GM23338 (cell line): ENCODE data around the gene TMEM201. TPM values are rescaled to one million over a fixed set of nuclear protein-coding genes. Genes with fewer than 3 reads are reported as not detected.
A peak's percentile ranks its signal among the peaks of the same experiment; 100 is the strongest.

Source experiments
- ATAC-seq: fragments of 200-7000 bp; cut with Tn5 transposase; 3 replicates; pipeline ENCODE4 v1.9.1; 2020
- DNase-seq: peaks from one replicate; pipeline ENCODE4 v3.0.0-alpha.2; 2015; ENCODE audit warnings: low spot score
- H2AFZ ChIP-seq: fragments of 200-600 bp; sonication (generic); 2 replicates; pipeline ENCODE4 v1.8.0; 2016; ENCODE audit warnings: antibody characterized with exemption, mild to moderate bottlenecking, moderate library complexity
- H3F3A ChIP-seq: fragments of 200-600 bp; sonication (generic); replicated peaks from 2 replicates; pipeline ENCODE4 v1.8.0; 2017; ENCODE audit warnings: antibody characterized with exemption, mixed run types, low read depth
- H3K27ac ChIP-seq: fragments of 200-600 bp; sonication (generic); 2 replicates; pipeline ENCODE4 v1.6.1; 2016; ENCODE audit warnings: low read depth
- H3K27me3 ChIP-seq: fragments of 200-600 bp; sonication (generic); 2 replicates; pipeline ENCODE4 v1.8.0; 2016; ENCODE audit warnings: mild to moderate bottlenecking, mixed run types, moderate library complexity; ENCODE audit not compliant: insufficient read depth
- H3K36me3 ChIP-seq: fragments of 200-600 bp; sonication (generic); 2 replicates; pipeline ENCODE4 v1.8.0; 2016; ENCODE audit warnings: mild to moderate bottlenecking; ENCODE audit not compliant: insufficient read depth
- H3K4me1 ChIP-seq: fragments of 200-600 bp; sonication (generic); 2 replicates; pipeline ENCODE4 v1.8.0; 2016; ENCODE audit warnings: mild to moderate bottlenecking, moderate library complexity; ENCODE audit not compliant: insufficient read depth
- H3K4me2 ChIP-seq: fragments of 200-600 bp; sonication (generic); 2 replicates; pipeline ENCODE4 v1.7.1; 2017; ENCODE audit warnings: mixed run types
- H3K4me3 ChIP-seq: fragments of 200-600 bp; sonication (generic); 2 replicates; pipeline ENCODE4 v1.6.1; 2016; ENCODE audit warnings: mixed run types
- H3K79me2 ChIP-seq: fragments of 200-600 bp; sonication (generic); replicated peaks from 2 replicates; pipeline ENCODE4 v1.8.0; 2017; ENCODE audit warnings: mild to moderate bottlenecking; ENCODE audit not compliant: insufficient read depth
- H3K9me2 ChIP-seq: fragments of 200-600 bp; sonication (generic); 2 replicates; pipeline ENCODE4 v1.8.0; 2017; ENCODE audit not compliant: insufficient read depth
- H4K20me1 ChIP-seq: fragments of 200-600 bp; sonication (generic); replicated peaks from 2 replicates; pipeline ENCODE4 v1.8.0; 2017; ENCODE audit warnings: mild to moderate bottlenecking; ENCODE audit not compliant: insufficient read depth
- H3K27ac Mint-ChIP-seq: 2 replicates; pipeline ENCODE4 v1.8.0; 2020; ENCODE audit warnings: inconsistent platforms, mild to moderate bottlenecking, moderate library complexity, mixed read lengths
- H3K27me3 Mint-ChIP-seq: 3 replicates; pipeline ENCODE4 v1.8.0; 2022; ENCODE audit warnings: low read depth, mild to moderate bottlenecking, moderate library complexity, mixed read lengths, inconsistent platforms; ENCODE audit not compliant: insufficient read depth, poor library complexity
- H3K36me3 Mint-ChIP-seq: 3 replicates; pipeline ENCODE4 v1.8.0; 2021; ENCODE audit warnings: low read depth, mild to moderate bottlenecking, inconsistent platforms, moderate library complexity, mixed read lengths
- H3K4me1 Mint-ChIP-seq: 3 replicates; pipeline ENCODE4 v1.8.0; 2020; ENCODE audit warnings: mild to moderate bottlenecking, inconsistent platforms, mixed read lengths
- H3K4me3 Mint-ChIP-seq: 3 replicates; pipeline ENCODE4 v1.8.0; 2021; ENCODE audit warnings: moderate library complexity, mild to moderate bottlenecking, inconsistent platforms, mixed read lengths
- H3K9me3 Mint-ChIP-seq: 3 replicates; pipeline ENCODE4 v1.8.0; 2020; ENCODE audit warnings: moderate library complexity, mild to moderate bottlenecking, inconsistent platforms, mixed read lengths
- CREB1 ChIP-seq: fragments of 250-450 bp; sonication (Bioruptor Pico); IDR thresholded peaks from 2 replicates; pipeline ENCODE4 v1.5.0; 2020; ENCODE audit warnings: low read depth, mild to moderate bottlenecking, moderate library complexity
- EZH2 ChIP-seq: fragments of 200-600 bp; sonication (generic); IDR thresholded peaks from one replicate; pipeline ENCODE4 v1.8.0; 2017; ENCODE audit warnings: antibody characterized with exemption, mild to moderate bottlenecking, low read depth; ENCODE audit not compliant: unreplicated experiment
- JUNB ChIP-seq: IDR thresholded peaks from one replicate; pipeline ENCODE4 v1.6.1; 2016; ENCODE audit warnings: antibody characterized with exemption; ENCODE audit not compliant: unreplicated experiment
- NANOG ChIP-seq: IDR thresholded peaks from 2 replicates; pipeline ENCODE4 v1.6.1; 2016; ENCODE audit warnings: antibody characterized with exemption, borderline replicate concordance
- POLR2AphosphoS5 ChIP-seq: IDR thresholded peaks from 2 replicates; pipeline ENCODE4 v1.6.1; 2016; ENCODE audit warnings: antibody characterized with exemption, low read depth
- STAT1 ChIP-seq: IDR thresholded peaks from one replicate; pipeline ENCODE4 v1.6.1; 2016; ENCODE audit warnings: antibody characterized with exemption; ENCODE audit not compliant: unreplicated experiment
- ZNF114 ChIP-seq: fragments of 250-450 bp; sonication (Bioruptor Pico); IDR thresholded peaks from 2 replicates; pipeline ENCODE4 v1.5.0; 2020; ENCODE audit warnings: mild to moderate bottlenecking, moderate library complexity
- polyA plus RNA-seq: library from polyadenylated mRNA; unstranded; fragments of >200 nt; fragmentation: Nextera tagmentation; extraction: Ambion mirVana; gene quantifications from 2 replicates; pipeline ENCODE4 v1.2.1, GENCODE V29; 2016
- total RNA-seq: library from RNA; depleted of rRNA; stranded (reverse); fragments of >200 nt; shearing (Covaris generic); gene quantifications from 2 replicates; pipeline ENCODE4 v1.2.3, GENCODE V29; 2014
- TF ChIP-seq, protein P1 (sequence below): IDR thresholded peaks from one replicate; pipeline ENCODE4 v1.6.1; 2018; ENCODE audit warnings: antibody characterized with exemption; ENCODE audit not compliant: unreplicated experiment
- TF ChIP-seq, protein P2 (sequence below): fragments of 250-450 bp; sonication (Bioruptor Pico); IDR thresholded peaks from 2 replicates; pipeline ENCODE4 v1.5.0; 2020; ENCODE audit warnings: mild to moderate bottlenecking, moderate library complexity
- TF ChIP-seq, protein P3 (sequence below), 2 experiments: fragments of 200-600 bp in 1 of 2; sonication (generic) in 1 of 2; conservative IDR thresholded peaks; 2 replicates each; pipeline versions ENCODE4 v1.5.1 to v1.6.1; 2016 to 2017; ENCODE audit warnings: antibody characterized with exemption in 2 of 2, low read depth in 2 of 2, mild to moderate bottlenecking in 2 of 2, moderate library complexity in 1 of 2
- TF ChIP-seq, protein P4 (sequence below): IDR thresholded peaks from 2 replicates; pipeline ENCODE4 v1.6.1; 2016; ENCODE audit warnings: antibody characterized with exemption

The TMEM201 gene
- total and polyA plus RNA-seq, 2 experiments from 2014 or later, result 11.6 to 27.2 TPM

DNA sequence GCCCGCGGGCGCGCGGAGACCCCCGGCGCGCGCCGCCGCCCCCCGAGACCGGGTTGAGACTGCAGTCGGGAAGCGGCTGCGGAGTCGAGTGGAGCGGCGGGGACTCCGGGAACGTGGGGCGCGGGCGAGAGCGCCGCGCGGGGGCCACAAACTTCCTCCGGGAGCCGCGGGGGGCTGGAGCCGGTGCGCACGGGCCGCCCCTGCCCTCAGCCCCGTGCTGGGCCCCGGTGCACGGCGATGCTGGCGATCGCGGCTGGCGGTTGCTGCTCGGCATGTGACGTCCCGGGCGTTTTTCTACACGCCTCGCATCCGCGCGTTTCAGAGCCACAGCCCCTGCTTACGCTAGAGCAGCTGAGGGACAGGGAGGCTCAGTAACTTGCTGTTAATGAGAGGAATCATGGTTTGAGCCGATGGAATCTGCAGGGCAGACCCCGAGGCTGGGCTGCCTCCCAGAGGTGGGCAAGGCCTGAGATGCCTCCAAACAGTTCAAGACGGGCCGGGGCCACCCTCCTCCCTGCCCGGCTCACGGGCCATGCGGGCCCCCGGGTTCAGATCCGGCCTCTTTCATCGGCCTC, 520 bp downstream of the TMEM201 start:
- DNase-seq (no peak), ATAC-seq (peak; percentile 6)
- Histone ChIP-seq H3K79me2 (peaks cover 51% of the 10 kb centered on the region), H3K4me2 (peak overlapping the region; percentile 98), H3F3A (0 out of 2 replicates have a peak, but pooled peaks cover 2% of the 10 kb centered on the region), H3K4me1 (peaks cover 34% of the 10 kb centered on the region; the same call in 1 of the 2 replicates), H3K4me3 (peak overlapping the region; percentile 83), H2AFZ (0 out of 2 replicates have a peak overlapping the region, but pooled peaks have one; percentile 76), H4K20me1 (peaks cover 25% of the 10 kb centered on the region), H3K9me2 (no peaks in the 10 kb centered on the region), H3K36me3 (no peaks in the 10 kb centered on the region), H3K27ac (no peak overlapping the region), H3K27me3 (no peaks in the 10 kb centered on the region)
- no peak for TF ChIP-seq JUNB
- no peak for TF ChIP-seq EZH2
- TF ChIP-seq, protein P1, sequence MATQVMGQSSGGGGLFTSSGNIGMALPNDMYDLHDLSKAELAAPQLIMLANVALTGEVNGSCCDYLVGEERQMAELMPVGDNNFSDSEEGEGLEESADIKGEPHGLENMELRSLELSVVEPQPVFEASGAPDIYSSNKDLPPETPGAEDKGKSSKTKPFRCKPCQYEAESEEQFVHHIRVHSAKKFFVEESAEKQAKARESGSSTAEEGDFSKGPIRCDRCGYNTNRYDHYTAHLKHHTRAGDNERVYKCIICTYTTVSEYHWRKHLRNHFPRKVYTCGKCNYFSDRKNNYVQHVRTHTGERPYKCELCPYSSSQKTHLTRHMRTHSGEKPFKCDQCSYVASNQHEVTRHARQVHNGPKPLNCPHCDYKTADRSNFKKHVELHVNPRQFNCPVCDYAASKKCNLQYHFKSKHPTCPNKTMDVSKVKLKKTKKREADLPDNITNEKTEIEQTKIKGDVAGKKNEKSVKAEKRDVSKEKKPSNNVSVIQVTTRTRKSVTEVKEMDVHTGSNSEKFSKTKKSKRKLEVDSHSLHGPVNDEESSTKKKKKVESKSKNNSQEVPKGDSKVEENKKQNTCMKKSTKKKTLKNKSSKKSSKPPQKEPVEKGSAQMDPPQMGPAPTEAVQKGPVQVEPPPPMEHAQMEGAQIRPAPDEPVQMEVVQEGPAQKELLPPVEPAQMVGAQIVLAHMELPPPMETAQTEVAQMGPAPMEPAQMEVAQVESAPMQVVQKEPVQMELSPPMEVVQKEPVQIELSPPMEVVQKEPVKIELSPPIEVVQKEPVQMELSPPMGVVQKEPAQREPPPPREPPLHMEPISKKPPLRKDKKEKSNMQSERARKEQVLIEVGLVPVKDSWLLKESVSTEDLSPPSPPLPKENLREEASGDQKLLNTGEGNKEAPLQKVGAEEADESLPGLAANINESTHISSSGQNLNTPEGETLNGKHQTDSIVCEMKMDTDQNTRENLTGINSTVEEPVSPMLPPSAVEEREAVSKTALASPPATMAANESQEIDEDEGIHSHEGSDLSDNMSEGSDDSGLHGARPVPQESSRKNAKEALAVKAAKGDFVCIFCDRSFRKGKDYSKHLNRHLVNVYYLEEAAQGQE, result no peak
- TF ChIP-seq, protein P2, sequence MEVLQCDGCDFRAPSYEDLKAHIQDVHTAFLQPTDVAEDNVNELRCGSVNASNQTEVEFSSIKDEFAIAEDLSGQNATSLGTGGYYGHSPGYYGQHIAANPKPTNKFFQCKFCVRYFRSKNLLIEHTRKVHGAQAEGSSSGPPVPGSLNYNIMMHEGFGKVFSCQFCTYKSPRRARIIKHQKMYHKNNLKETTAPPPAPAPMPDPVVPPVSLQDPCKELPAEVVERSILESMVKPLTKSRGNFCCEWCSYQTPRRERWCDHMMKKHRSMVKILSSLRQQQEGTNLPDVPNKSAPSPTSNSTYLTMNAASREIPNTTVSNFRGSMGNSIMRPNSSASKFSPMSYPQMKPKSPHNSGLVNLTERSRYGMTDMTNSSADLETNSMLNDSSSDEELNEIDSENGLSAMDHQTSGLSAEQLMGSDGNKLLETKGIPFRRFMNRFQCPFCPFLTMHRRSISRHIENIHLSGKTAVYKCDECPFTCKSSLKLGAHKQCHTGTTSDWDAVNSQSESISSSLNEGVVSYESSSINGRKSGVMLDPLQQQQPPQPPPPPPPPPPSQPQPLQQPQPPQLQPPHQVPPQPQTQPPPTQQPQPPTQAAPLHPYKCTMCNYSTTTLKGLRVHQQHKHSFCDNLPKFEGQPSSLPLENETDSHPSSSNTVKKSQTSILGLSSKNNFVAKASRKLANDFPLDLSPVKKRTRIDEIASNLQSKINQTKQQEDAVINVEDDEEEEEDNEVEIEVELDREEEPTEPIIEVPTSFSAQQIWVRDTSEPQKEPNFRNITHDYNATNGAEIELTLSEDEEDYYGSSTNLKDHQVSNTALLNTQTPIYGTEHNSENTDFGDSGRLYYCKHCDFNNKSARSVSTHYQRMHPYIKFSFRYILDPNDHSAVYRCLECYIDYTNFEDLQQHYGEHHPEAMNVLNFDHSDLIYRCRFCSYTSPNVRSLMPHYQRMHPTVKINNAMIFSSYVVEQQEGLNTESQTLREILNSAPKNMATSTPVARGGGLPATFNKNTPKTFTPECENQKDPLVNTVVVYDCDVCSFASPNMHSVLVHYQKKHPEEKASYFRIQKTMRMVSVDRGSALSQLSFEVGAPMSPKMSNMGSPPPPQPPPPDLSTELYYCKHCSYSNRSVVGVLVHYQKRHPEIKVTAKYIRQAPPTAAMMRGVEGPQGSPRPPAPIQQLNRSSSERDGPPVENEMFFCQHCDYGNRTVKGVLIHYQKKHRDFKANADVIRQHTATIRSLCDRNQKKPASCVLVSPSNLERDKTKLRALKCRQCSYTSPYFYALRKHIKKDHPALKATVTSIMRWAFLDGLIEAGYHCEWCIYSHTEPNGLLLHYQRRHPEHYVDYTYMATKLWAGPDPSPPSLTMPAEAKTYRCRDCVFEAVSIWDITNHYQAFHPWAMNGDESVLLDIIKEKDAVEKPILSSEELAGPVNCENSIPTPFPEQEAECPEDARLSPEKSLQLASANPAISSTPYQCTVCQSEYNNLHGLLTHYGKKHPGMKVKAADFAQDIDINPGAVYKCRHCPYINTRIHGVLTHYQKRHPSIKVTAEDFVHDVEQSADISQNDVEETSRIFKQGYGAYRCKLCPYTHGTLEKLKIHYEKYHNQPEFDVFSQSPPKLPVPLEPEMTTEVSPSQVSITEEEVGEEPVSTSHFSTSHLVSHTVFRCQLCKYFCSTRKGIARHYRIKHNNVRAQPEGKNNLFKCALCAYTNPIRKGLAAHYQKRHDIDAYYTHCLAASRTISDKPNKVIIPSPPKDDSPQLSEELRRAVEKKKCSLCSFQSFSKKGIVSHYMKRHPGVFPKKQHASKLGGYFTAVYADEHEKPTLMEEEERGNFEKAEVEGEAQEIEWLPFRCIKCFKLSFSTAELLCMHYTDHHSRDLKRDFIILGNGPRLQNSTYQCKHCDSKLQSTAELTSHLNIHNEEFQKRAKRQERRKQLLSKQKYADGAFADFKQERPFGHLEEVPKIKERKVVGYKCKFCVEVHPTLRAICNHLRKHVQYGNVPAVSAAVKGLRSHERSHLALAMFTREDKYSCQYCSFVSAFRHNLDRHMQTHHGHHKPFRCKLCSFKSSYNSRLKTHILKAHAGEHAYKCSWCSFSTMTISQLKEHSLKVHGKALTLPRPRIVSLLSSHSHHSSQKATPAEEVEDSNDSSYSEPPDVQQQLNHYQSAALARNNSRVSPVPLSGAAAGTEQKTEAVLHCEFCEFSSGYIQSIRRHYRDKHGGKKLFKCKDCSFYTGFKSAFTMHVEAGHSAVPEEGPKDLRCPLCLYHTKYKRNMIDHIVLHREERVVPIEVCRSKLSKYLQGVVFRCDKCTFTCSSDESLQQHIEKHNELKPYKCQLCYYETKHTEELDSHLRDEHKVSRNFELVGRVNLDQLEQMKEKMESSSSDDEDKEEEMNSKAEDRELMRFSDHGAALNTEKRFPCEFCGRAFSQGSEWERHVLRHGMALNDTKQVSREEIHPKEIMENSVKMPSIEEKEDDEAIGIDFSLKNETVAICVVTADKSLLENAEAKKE (CRISPR knock-in tag), result no peak
- TF ChIP-seq CREB1 (CRISPR knock-in tag), result no peak
- no peak for TF ChIP-seq ZNF114 (CRISPR knock-in tag)
- TF ChIP-seq POLR2AphosphoS5, result no peak
- TF ChIP-seq, protein P3, sequence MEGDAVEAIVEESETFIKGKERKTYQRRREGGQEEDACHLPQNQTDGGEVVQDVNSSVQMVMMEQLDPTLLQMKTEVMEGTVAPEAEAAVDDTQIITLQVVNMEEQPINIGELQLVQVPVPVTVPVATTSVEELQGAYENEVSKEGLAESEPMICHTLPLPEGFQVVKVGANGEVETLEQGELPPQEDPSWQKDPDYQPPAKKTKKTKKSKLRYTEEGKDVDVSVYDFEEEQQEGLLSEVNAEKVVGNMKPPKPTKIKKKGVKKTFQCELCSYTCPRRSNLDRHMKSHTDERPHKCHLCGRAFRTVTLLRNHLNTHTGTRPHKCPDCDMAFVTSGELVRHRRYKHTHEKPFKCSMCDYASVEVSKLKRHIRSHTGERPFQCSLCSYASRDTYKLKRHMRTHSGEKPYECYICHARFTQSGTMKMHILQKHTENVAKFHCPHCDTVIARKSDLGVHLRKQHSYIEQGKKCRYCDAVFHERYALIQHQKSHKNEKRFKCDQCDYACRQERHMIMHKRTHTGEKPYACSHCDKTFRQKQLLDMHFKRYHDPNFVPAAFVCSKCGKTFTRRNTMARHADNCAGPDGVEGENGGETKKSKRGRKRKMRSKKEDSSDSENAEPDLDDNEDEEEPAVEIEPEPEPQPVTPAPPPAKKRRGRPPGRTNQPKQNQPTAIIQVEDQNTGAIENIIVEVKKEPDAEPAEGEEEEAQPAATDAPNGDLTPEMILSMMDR (conservative IDR thresholded peaks at IDR 0.05; ENCODE audit: low read depth in 2 of 2), result no peak
- no peak for TF ChIP-seq STAT1
- TF ChIP-seq, protein P4, sequence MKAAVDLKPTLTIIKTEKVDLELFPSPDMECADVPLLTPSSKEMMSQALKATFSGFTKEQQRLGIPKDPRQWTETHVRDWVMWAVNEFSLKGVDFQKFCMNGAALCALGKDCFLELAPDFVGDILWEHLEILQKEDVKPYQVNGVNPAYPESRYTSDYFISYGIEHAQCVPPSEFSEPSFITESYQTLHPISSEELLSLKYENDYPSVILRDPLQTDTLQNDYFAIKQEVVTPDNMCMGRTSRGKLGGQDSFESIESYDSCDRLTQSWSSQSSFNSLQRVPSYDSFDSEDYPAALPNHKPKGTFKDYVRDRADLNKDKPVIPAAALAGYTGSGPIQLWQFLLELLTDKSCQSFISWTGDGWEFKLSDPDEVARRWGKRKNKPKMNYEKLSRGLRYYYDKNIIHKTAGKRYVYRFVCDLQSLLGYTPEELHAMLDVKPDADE, result no peak
- no peak for TF ChIP-seq NANOG
- H3K4me3 Mint-ChIP-seq, result peak overlapping the region; percentile 85
- H3K9me3 Mint-ChIP-seq, result peaks cover 3% of the 10 kb centered on the region; the same call in 2 of the 3 replicates
- peaks cover 2% of the 10 kb centered on the region for H3K27me3 Mint-ChIP-seq
- H3K4me1 Mint-ChIP-seq, result peaks cover 39% of the 10 kb centered on the region
- H3K36me3 Mint-ChIP-seq, result no peaks in the 10 kb centered on the region; the same call in 2 of the 3 replicates
- no peak overlapping the region for H3K27ac Mint-ChIP-seq
